ENCODE measurements around the gene RINL. TPM values are rescaled to one million over a fixed set of nuclear protein-coding genes. Genes with fewer than 3 reads are reported as not detected.
"Not testable (repeated sequence)": the region's sequence is repeated elsewhere in the genome, so short reads cannot be mapped to it uniquely, and the experiment has no call there.

RINL gene
- total RNA-seq, 2 experiments from 2014 or later, result 58.9 to 63.5 TPM

GRCh38 chr19:38870612-38871011 is 7.5 kb downstream of the RINL start:
- H3K4me3 Mint-ChIP-seq, result peak overlapping the region; percentile 53
- POLR2A ChIA-PET, result interaction anchor here (1.0 to 2.0 kb wide), 2 partner anchors 20 to 22 kb away, joined by 5 to 10 read pairs; no protein-coding TSS in a partner anchor
- H3K27me3 Mint-ChIP-seq (ENCODE audit: low read depth), result no peaks in the 10 kb centered on the region
- peak overlapping the region; percentile 68 for H3K27ac Mint-ChIP-seq
- no peak for DNase-seq
- ATAC-seq, result no peak
- peaks cover 43% of the 10 kb centered on the region for H3K36me3 Mint-ChIP-seq (ENCODE audit: low read depth)
- CTCF ChIA-PET, result interaction anchor here (1.3 to 5.6 kb wide), 7 partner anchors 9 to 468 kb away, joined by 4 to 34 read pairs (median 7); partner anchors contain the start of genes FAM98C, MRPS12, NFKBIB and RINL
- no peaks in the 10 kb centered on the region for H3K9me3 Mint-ChIP-seq (ENCODE audit: insufficient read depth)
- H3K4me1 Mint-ChIP-seq (ENCODE audit: low read depth), result peaks cover 48% of the 10 kb centered on the region

GRCh38 chr19:38869836-38870607 is 8.1 kb downstream of the RINL start:
- peak overlapping the region; percentile 86 for H3K27ac Mint-ChIP-seq
- peak; percentile 94 for DNase-seq
- peaks cover 5% of the 10 kb centered on the region for H3K9me3 Mint-ChIP-seq (ENCODE audit: insufficient read depth)
- peak overlapping the region; percentile 79 for H3K4me3 Mint-ChIP-seq
- peaks cover 47% of the 10 kb centered on the region for H3K36me3 Mint-ChIP-seq (ENCODE audit: low read depth)
- CTCF ChIA-PET, result interaction anchor here (0.7 to 5.6 kb wide), 16 partner anchors 9 to 467 kb away, joined by 3 to 34 read pairs (median 6); partner anchors contain the start of genes ECH1, FAM98C, MRPS12 and NFKBIB
- POLR2A ChIA-PET, result interaction anchor here (1.4 to 2.0 kb wide), 5 partner anchors 13 to 28 kb away, joined by 4 to 10 read pairs (median 8); no protein-coding TSS in a partner anchor
- peak; percentile 94 for ATAC-seq
- H3K27me3 Mint-ChIP-seq (ENCODE audit: low read depth), result no peaks in the 10 kb centered on the region
- peaks cover 54% of the 10 kb centered on the region for H3K4me1 Mint-ChIP-seq (ENCODE audit: low read depth)

- H3K4me3 Mint-ChIP-seq, result peak overlapping the region; percentile 79
- ChIA-PET CTCF (interaction anchor here (0.7 to 5.6 kb wide), 18 partner anchors 9 to 466 kb away, joined by 3 to 34 read pairs (median 6); partner anchors contain the start of genes ECH1, FAM98C, MRPS12 and NFKBIB), POLR2A (interaction anchor here (0.9 to 2.0 kb wide), 7 partner anchors 9 to 27 kb away, joined by 4 to 10 read pairs (median 8); partner anchors contain the start of gene RINL)
- no peaks in the 10 kb centered on the region for H3K27me3 Mint-ChIP-seq (ENCODE audit: low read depth)
- H3K4me1 Mint-ChIP-seq (ENCODE audit: low read depth), result peaks cover 62% of the 10 kb centered on the region
- ATAC-seq (peak; percentile 17), DNase-seq (peak; percentile 55)
- peaks cover 10% of the 10 kb centered on the region for H3K9me3 Mint-ChIP-seq (ENCODE audit: insufficient read depth)
- H3K27ac Mint-ChIP-seq, result peak overlapping the region; percentile 86
- peaks cover 54% of the 10 kb centered on the region for H3K36me3 Mint-ChIP-seq (ENCODE audit: low read depth)
Observed at GRCh38 chr19:38869160-38869835, 8.8 kb downstream of the RINL start.

GRCh38 chr19:38868551-38868950 is 9.5 kb downstream of the RINL start:
- DNase-seq (no peak), ATAC-seq (no peak)
- Mint-ChIP-seq H3K9me3 (ENCODE audit: insufficient read depth) (peaks cover 11% of the 10 kb centered on the region), H3K4me1 (ENCODE audit: low read depth) (peaks cover 63% of the 10 kb centered on the region), H3K27me3 (ENCODE audit: low read depth) (no peaks in the 10 kb centered on the region), H3K36me3 (ENCODE audit: low read depth) (peaks cover 51% of the 10 kb centered on the region), H3K4me3 (peak overlapping the region; percentile 79), H3K27ac (peak overlapping the region; percentile 86)
- CTCF ChIA-PET, result interaction anchor here (0.7 to 5.6 kb wide), 18 partner anchors 8 to 466 kb away, joined by 3 to 34 read pairs (median 6); partner anchors contain the start of genes ECH1, FAM98C, HNRNPL and MRPS12
- POLR2A ChIA-PET, result interaction anchor here (0.9 to 1.8 kb wide), 8 partner anchors 10 to 26 kb away, joined by 4 to 10 read pairs (median 6); partner anchors contain the start of gene RINL

GRCh38 chr19:38867171-38867780 is 10.8 kb downstream of the RINL start:
- Mint-ChIP-seq H3K27ac (no peak overlapping the region), H3K27me3 (ENCODE audit: low read depth) (no peaks in the 10 kb centered on the region), H3K4me1 (ENCODE audit: low read depth) (peaks cover 67% of the 10 kb centered on the region), H3K9me3 (ENCODE audit: insufficient read depth) (peaks cover 11% of the 10 kb centered on the region), H3K4me3 (no peak overlapping the region), H3K36me3 (ENCODE audit: low read depth) (peaks cover 46% of the 10 kb centered on the region)
- DNase-seq, result no peak
- CTCF ChIA-PET, result interaction anchor here (0.9 to 5.6 kb wide), 9 partner anchors 12 to 98 kb away, joined by 3 to 34 read pairs (median 4); partner anchors contain the start of genes ECH1, HNRNPL and RINL
- POLR2A ChIA-PET, result interaction anchor here (1.2 to 1.7 kb wide), 4 partner anchors 16 to 220 kb away, joined by 4 to 6 read pairs (median 4); no protein-coding TSS in a partner anchor
- no peak for ATAC-seq

- DNase-seq, result no peak
- H3K4me1 Mint-ChIP-seq (ENCODE audit: low read depth), result peaks cover 52% of the 10 kb centered on the region
- peaks cover 11% of the 10 kb centered on the region for H3K9me3 Mint-ChIP-seq (ENCODE audit: insufficient read depth)
- H3K27ac Mint-ChIP-seq, result no peak overlapping the region
- no peak for ATAC-seq
- ChIA-PET CTCF (interaction anchor here (1.3 to 2.4 kb wide), 5 partner anchors 10 to 68 kb away, joined by 3 to 12 read pairs (median 8); partner anchors contain the start of genes MRPS12 and SARS2), POLR2A (interaction anchor here (1.1 to 2.4 kb wide), 4 partner anchors 11 to 31 kb away, joined by 4 to 11 read pairs (median 4); partner anchors contain the start of genes HNRNPL and RINL)
- peaks cover 23% of the 10 kb centered on the region for H3K36me3 Mint-ChIP-seq (ENCODE audit: low read depth)
- no peaks in the 10 kb centered on the region for H3K27me3 Mint-ChIP-seq (ENCODE audit: low read depth)
- H3K4me3 Mint-ChIP-seq, result no peak overlapping the region
Observed at GRCh38 chr19:38862321-38863059, 15.6 kb downstream of the RINL start.

- Mint-ChIP-seq H3K36me3 (ENCODE audit: low read depth) (peaks cover 21% of the 10 kb centered on the region), H3K27ac (no peak overlapping the region), H3K9me3 (ENCODE audit: insufficient read depth) (peaks cover 11% of the 10 kb centered on the region), H3K4me3 (no peak overlapping the region), H3K4me1 (ENCODE audit: low read depth) (peaks cover 56% of the 10 kb centered on the region), H3K27me3 (ENCODE audit: low read depth) (no peaks in the 10 kb centered on the region)
- CTCF ChIA-PET, result interaction anchor here (1.0 to 1.8 kb wide), 4 partner anchors 8 to 69 kb away, joined by 4 to 7 read pairs (median 4); partner anchors contain the start of genes MRPS12, RINL and SARS2
- DNase-seq, result no peak
- POLR2A ChIA-PET, result interaction anchor here (1.4 kb wide), 1 partner anchor 9 kb away, joined by 5 read pairs; no protein-coding TSS in a partner anchor
- ATAC-seq, result no peak
Observed at GRCh38 chr19:38861368-38861767, 16.7 kb downstream of the RINL start.

- not testable (repeated sequence) for H3K27ac Mint-ChIP-seq; H3K4me3 Mint-ChIP-seq; H3K36me3 Mint-ChIP-seq (ENCODE audit: low read depth); DNase-seq; H3K9me3 Mint-ChIP-seq (ENCODE audit: insufficient read depth); H3K27me3 Mint-ChIP-seq (ENCODE audit: low read depth); ATAC-seq
- CTCF ChIA-PET, result interaction anchor here (1.8 to 2.9 kb wide), 2 partner anchors 10 kb away, joined by 7 to 17 read pairs; no protein-coding TSS in a partner anchor
- peaks cover 44% of the 10 kb centered on the region for H3K4me1 Mint-ChIP-seq (ENCODE audit: low read depth)
- POLR2A ChIA-PET, result interaction anchor here (1.3 to 1.4 kb wide), 2 partner anchors 8 to 18 kb away, joined by 5 to 6 read pairs; partner anchors contain the start of gene RINL
Observed at GRCh38 chr19:38859631-38860204, 18.4 kb downstream of the RINL start.

GRCh38 chr19:38856813-38857212 is 21.3 kb downstream of the RINL start:
- DNase-seq (no peak), ATAC-seq (no peak)
- Mint-ChIP-seq H3K4me3 (peak overlapping the region; percentile 52), H3K4me1 (ENCODE audit: low read depth) (peaks cover 39% of the 10 kb centered on the region), H3K9me3 (ENCODE audit: insufficient read depth) (no peaks in the 10 kb centered on the region), H3K27ac (peak overlapping the region; percentile 82), H3K36me3 (ENCODE audit: low read depth) (peaks cover 6% of the 10 kb centered on the region), H3K27me3 (ENCODE audit: low read depth) (no peaks in the 10 kb centered on the region)
- ChIA-PET CTCF (interaction anchor here (1.4 to 2.9 kb wide), 2 partner anchors 13 to 74 kb away, joined by 4 to 17 read pairs; partner anchors contain the start of genes MRPS12 and SARS2), POLR2A (interaction anchor here (1.3 to 1.5 kb wide), 3 partner anchors 8 to 23 kb away, joined by 3 to 8 read pairs (median 4); no protein-coding TSS in a partner anchor)

GRCh38 chr19:38855751-38856150 is 22.3 kb downstream of the RINL start:
- H3K4me3 Mint-ChIP-seq; ATAC-seq; DNase-seq; H3K9me3 Mint-ChIP-seq (ENCODE audit: insufficient read depth); CTCF ChIA-PET; H3K27ac Mint-ChIP-seq; H3K27me3 Mint-ChIP-seq (ENCODE audit: low read depth); H3K36me3 Mint-ChIP-seq (ENCODE audit: low read depth); POLR2A ChIA-PET: not testable (repeated sequence)
- H3K4me1 Mint-ChIP-seq (ENCODE audit: low read depth), result peaks cover 39% of the 10 kb centered on the region
